Heart left ventricle (tissue), 16 donors: ENCODE data around the gene SYNE2. TPM values are rescaled to one million over a fixed set of nuclear protein-coding genes. Genes with fewer than 3 reads are reported as not detected.

Source experiments
- ATAC-seq, 4 donors: fragments of 200-7000 bp; cut with Tn5 transposase; one replicate each; pipeline ENCODE4 v1.9.1; 2020 to 2022; ENCODE audit warnings: moderate library complexity in 4 of 4, mild to moderate bottlenecking in 3 of 4, moderate number of reproducible peaks in 1 of 4
- DNase-seq, 5 donors: peaks; one replicate each; pipeline ENCODE4 v3.0.0-alpha.2; 2020
- H3K27ac ChIP-seq, 12 donors: fragments of 200-600 bp; sonication (generic) in 4 of 12; one replicate each; pipeline versions ENCODE4 v1.5.0 to v1.8.0; 2016 to 2022; ENCODE audit warnings: mild to moderate bottlenecking in 2 of 12
- H3K27me3 ChIP-seq, 9 donors: fragments of 200-600 bp; sonication (generic) in 2 of 9; one replicate each; pipeline versions ENCODE4 v1.5.1 to v1.8.0; 2016 to 2022; ENCODE audit warnings: mild to moderate bottlenecking in 3 of 9
- H3K36me3 ChIP-seq, 9 donors: fragments of 200-600 bp; sonication (generic) in 2 of 9; one replicate each; pipeline versions ENCODE4 v1.5.0 to v1.8.0; 2018 to 2022; ENCODE audit warnings: mild to moderate bottlenecking in 2 of 9
- H3K4me1 ChIP-seq, 12 donors: fragments of 200-600 bp; sonication (generic) in 4 of 12; one replicate each; pipeline versions ENCODE4 v1.5.0 to v1.8.0; 2016 to 2022; ENCODE audit warnings: mild to moderate bottlenecking in 3 of 12
- H3K4me3 ChIP-seq, 12 donors: fragments of 200-600 bp; sonication (generic) in 4 of 12; one replicate each; pipeline versions ENCODE4 v1.5.0 to v1.8.0; 2017 to 2022; ENCODE audit warnings: mild to moderate bottlenecking in 9 of 12, moderate library complexity in 4 of 12
- H3K9me3 ChIP-seq, 12 donors: fragments of 200-600 bp; sonication (generic) in 4 of 12; one replicate each; pipeline versions ENCODE4 v1.5.0 to v1.8.0; 2016 to 2022; ENCODE audit warnings: mild to moderate bottlenecking in 1 of 12
- POLR2A ChIP-seq, 2 donors: fragments of 450-650 bp; IDR thresholded peaks; one replicate each; pipeline ENCODE4 v1.6.1; 2017; ENCODE audit warnings: antibody characterized with exemption in 2 of 2, mild to moderate bottlenecking in 2 of 2, moderate library complexity in 2 of 2
- WGBS, 4 donors: extraction: QIAGEN DNeasy Blood & Tissue Kit in 2 of 4; methylation state at CpG; one replicate each; pipeline versions ENCODE4 v1.1.5 to v1.1.7; 2013 to 2018; 5-methylcytosine and 5-hydroxymethylcytosine counted together
- intact Hi-C, 10 donors: fragments of 100-400 bp; cut with DNase I; formaldehyde crosslinking; loops; one replicate each; pipeline versions ENCODE4 v1.11.1 to v1.14.2; 2022
- polyA plus RNA-seq, 2 donors: library from polyadenylated mRNA; stranded (reverse); fragments of 200-250 nt; gene quantifications; one replicate each; pipeline ENCODE4 v1.2.3, GENCODE V29; 2013
- total RNA-seq, 9 donors: library from RNA; depleted of rRNA in 2 of 9; stranded (reverse); fragments of >200 nt in 2 of 9; fragmentation: NEBNext Ultra II Directional in 3 of 9; extraction: Animal tissue kit (Norgen Biotek cat#: 25700) in 3 of 9; gene quantifications; one replicate each; pipeline versions ENCODE4 v1.1.0 to v1.2.4, GENCODE V29; 2016 to 2023
- TF ChIP-seq, protein P1 (sequence below), 12 donors: fragments of 200-600 bp; sonication (generic) in 4 of 12; IDR thresholded peaks; one replicate each; pipeline versions ENCODE4 v1.5.0 to v1.8.0; 2018 to 2022; ENCODE audit warnings: antibody characterized with exemption in 12 of 12, mild to moderate bottlenecking in 5 of 12
- donor health status: ischemic (EF 13 %, LVEDD 7.1; RV severe dilation, severe dysfunction).
- donor health status: healthy with polysubstance abuse.
- donor health status: DM: no; HTN: yes; CAD: no.
- donor health status: DM: no; HTN: no; CAD: no.
- donor health status: ischemic (EF 25% LVEDD 6.9; RV normal size, moderate dysfunction).
- donor health status: ischemic (EF 25% LVEDD 5.7; RV mildly dilated, moderate dysfunction).
- donor health status: healthy.
- donor health status: DM: yes; HTN: yes; CAD: no.
- donor health status: ischemic (EF 35%, LVEDD 5.7; RV mildly dilated, moderate dysfunction).
- donor health status: nonischemic (EF 11% LVEDD 7.7; RV severe dilation, severe dysfunction).
- donor health status: DM: yes; HTN: yes; CAD: no.
- donor health status: PGD.
- donor health status: ischemic (EF 29% LVEDD 5.4; RV normal size, mild dysfunction).
- donor health status: nonischemic (EF 23%, LVEDD 6.1; RV moderate dilation, normal function).

Gene SYNE2
- total and polyA plus RNA-seq, 11 donors = 58.2 to 255 (median 111) TPM

DNA sequence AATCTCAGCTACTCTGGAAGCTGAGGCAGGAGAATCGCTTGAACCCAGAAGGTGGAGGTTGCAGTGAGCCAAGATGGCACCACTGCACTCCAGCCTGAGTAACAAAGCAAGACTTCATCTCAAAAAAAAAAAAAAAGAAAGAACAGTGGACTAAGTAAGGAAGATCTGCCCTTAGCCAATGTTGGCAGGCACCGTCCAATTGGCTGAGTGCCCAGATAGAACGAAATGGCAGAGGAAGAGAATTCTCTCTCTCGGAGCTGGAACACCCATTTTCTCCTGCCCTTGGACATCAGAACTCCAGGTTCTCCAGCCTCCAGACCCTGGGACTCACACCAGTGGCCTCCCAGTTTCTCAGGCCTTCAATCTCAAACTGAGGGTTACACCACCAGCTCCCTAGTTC, 391.5 kb downstream of the SYNE2 start:
- H3K36me3 ChIP-seq = no peaks in the 10 kb centered on the region
- peak in 1 of 5 donors; percentile 45 for DNase-seq
- peaks cover 0 to 8% (median 0%) of the 10 kb centered on the region in 12 donors for H3K4me1 ChIP-seq
- intact Hi-C loops = no loop called here
- TF ChIP-seq POLR2A (IDR thresholded peaks at IDR 0.05) = no peak
- TF ChIP-seq, protein P1, sequence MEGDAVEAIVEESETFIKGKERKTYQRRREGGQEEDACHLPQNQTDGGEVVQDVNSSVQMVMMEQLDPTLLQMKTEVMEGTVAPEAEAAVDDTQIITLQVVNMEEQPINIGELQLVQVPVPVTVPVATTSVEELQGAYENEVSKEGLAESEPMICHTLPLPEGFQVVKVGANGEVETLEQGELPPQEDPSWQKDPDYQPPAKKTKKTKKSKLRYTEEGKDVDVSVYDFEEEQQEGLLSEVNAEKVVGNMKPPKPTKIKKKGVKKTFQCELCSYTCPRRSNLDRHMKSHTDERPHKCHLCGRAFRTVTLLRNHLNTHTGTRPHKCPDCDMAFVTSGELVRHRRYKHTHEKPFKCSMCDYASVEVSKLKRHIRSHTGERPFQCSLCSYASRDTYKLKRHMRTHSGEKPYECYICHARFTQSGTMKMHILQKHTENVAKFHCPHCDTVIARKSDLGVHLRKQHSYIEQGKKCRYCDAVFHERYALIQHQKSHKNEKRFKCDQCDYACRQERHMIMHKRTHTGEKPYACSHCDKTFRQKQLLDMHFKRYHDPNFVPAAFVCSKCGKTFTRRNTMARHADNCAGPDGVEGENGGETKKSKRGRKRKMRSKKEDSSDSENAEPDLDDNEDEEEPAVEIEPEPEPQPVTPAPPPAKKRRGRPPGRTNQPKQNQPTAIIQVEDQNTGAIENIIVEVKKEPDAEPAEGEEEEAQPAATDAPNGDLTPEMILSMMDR (IDR thresholded peaks at IDR 0.05) = no peak
- H3K9me3 ChIP-seq = no peaks in the 10 kb centered on the region
- H3K4me3 ChIP-seq = no peak overlapping the region
- ATAC-seq = peak in 3 of 4 donors; percentile 36 to 62 (median 36)
- no peak overlapping the region for H3K27ac ChIP-seq
- 28 to 43% (median 38%) methylated on average over 4 of the region's 4 CpGs for WGBS, 4 donors
- no peaks in the 10 kb centered on the region for H3K27me3 ChIP-seq

- Histone ChIP-seq H3K9me3 (no peaks in the 10 kb centered on the region), H3K4me3 (no peak overlapping the region), H3K27ac (no peak overlapping the region), H3K27me3 (no peaks in the 10 kb centered on the region), H3K36me3 (no peaks in the 10 kb centered on the region), H3K4me1 (peaks cover 0 to 8% (median 0%) of the 10 kb centered on the region in 12 donors)
- TF ChIP-seq, protein P1 (IDR thresholded peaks at IDR 0.05) = no peak
- no peak for TF ChIP-seq POLR2A (IDR thresholded peaks at IDR 0.05)
- DNase-seq = no peak
- intact Hi-C loops = no loop called here
- no peak for ATAC-seq
- 87 to 95% (median 91%) methylated on average over 4 of the region's 4 CpGs for WGBS, 4 donors
Measured at GRCh38 chr14:64245491-64245890, 392.7 kb downstream of the SYNE2 start.

DNA sequence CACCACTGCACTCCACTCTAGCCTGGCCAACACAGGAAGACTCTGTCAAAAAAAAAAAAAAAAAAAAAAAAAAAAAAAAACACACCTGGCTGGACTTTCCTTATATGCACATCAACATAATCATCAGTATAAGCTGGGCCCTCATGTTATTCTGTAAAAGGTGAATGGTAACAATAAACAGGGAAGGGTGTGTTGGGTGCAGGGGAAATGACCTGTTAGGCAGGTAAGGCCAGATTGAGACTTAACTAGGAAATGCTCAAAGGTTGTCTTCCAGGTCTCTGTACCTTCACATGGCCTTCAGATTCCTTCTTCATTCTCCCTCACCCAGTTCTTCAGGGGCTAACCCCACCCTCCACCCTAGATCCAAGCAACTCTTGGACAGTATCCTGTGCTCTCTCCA, 393.9 kb downstream of the SYNE2 start:
- Histone ChIP-seq H3K27me3 (no peaks in the 10 kb centered on the region), H3K4me1 (peaks cover 0 to 8% (median 0%) of the 10 kb centered on the region in 12 donors), H3K4me3 (no peak overlapping the region), H3K36me3 (no peaks in the 10 kb centered on the region), H3K27ac (no peak overlapping the region), H3K9me3 (no peaks in the 10 kb centered on the region)
- ATAC-seq (no peak), DNase-seq (no peak)
- no peak for TF ChIP-seq POLR2A (IDR thresholded peaks at IDR 0.05)
- TF ChIP-seq, protein P1 (IDR thresholded peaks at IDR 0.05) = no peak
- intact Hi-C loops = no loop called here

DNA sequence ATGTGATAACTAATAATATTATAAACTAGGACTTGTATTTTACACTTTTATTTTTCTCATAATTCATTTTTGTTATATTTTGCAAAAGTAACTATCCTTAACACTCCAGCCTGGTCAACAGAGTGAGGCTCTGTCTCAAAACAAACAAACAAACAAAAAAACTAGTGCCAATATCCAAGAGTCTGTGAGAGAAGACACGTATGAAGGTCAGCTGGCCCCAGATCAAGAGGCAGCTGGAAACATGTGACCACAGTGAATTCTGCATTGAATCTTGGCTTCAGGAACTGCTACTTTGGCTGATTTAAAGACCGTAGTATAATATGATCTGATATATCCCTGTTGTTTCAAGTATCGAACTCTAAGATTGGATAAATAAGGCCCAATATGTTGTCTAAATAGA, 394.4 kb downstream of the SYNE2 start:
- no peak for ATAC-seq

More for the DNA sequence above, 394.4 kb downstream of the SYNE2 start:
- Histone ChIP-seq H3K27me3 (no peaks in the 10 kb centered on the region), H3K36me3 (no peaks in the 10 kb centered on the region), H3K9me3 (no peaks in the 10 kb centered on the region), H3K4me1 (peaks cover 0 to 8% (median 0%) of the 10 kb centered on the region in 12 donors), H3K4me3 (no peak overlapping the region), H3K27ac (no peak overlapping the region)
- TF ChIP-seq POLR2A (IDR thresholded peaks at IDR 0.05) = no peak
- TF ChIP-seq, protein P1 (IDR thresholded peaks at IDR 0.05) = no peak
- intact Hi-C loops = no loop called here
- WGBS, 4 donors = 60 to 74% (median 70%) methylated on average over 3 of the region's 3 CpGs
- no peak for DNase-seq
